Cardiac atrium fibroblast (primary cell): ENCODE data around the gene RPIA. TPM values are rescaled to one million over a fixed set of nuclear protein-coding genes. Genes with fewer than 3 reads are reported as not detected.

Experiments
- total RNA-seq: library from RNA; depleted of rRNA; stranded (reverse); fragments of >200 nt; gene quantifications from 2 replicates; pipeline ENCODE4 v1.2.3, GENCODE V29; 2015

The RPIA gene
- total RNA-seq: 3.8 and 3.9 TPM in 2 replicates

DNA sequence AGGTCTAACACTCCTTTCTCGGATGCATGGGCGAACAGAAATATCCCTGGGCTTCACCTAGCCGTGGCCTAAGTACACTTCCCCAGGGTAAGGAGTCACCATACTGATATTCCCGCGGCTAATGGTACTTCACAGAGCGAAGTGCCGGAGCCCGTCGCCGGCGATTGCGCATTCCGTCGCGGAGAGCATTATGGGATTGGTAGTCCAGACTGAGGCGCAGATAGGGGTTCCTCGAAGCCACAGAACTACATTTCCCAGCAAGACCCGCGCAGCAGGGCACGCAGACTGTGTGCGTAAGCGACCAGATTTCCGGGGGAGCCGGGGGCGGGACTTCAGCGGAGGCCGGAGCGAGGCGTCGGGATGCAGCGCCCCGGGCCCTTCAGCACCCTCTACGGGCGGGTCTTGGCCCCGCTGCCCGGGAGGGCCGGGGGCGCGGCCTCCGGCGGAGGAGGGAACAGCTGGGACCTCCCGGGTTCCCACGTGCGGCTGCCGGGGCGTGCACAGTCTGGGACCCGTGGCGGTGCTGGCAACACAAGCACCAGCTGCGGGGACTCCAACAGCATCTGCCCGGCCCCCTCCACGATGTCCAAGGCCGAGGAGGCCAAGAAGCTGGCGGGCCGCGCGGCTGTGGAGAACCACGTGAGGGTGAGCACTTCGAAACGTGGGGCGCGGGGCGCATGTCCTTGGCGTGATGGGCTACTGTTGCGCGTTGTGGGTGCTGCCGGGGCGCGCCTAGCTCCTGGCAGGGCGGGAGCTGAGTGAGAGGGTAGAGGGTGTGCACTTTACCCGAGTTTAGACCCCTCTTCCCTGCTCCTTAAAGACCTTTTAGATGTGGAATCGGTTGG is at the start of gene RPIA:
TSS of gene RPIA (plus strand) at position 335 of the 845 bp plus-strand sequence. CDS start at position 361, 26 bp downstream.

Other genes starting within 250 kb of the RPIA start
- not detected in 2 replicates for gene FOXI3, start 239.0 kb upstream of the RPIA start, total RNA-seq
- gene EIF2AK3, start 64.2 kb upstream of the RPIA start, total RNA-seq: 21.7 and 23.2 TPM in 2 replicates